Measurements from ENCODE around the gene ALG10B. TPM values are rescaled to one million over a fixed set of nuclear protein-coding genes. Genes with fewer than 3 reads are reported as not detected.
"Not testable (repeated sequence)": the region's sequence is repeated elsewhere in the genome, so short reads cannot be mapped to it uniquely, and the experiment has no call there.

The ALG10B gene
- total and polyA plus RNA-seq, 2 of the 8 experiments (the other 6 are each of a cell fraction or from before 2014, with no cell fraction given): 3.2 to 5.4 TPM

DNA sequence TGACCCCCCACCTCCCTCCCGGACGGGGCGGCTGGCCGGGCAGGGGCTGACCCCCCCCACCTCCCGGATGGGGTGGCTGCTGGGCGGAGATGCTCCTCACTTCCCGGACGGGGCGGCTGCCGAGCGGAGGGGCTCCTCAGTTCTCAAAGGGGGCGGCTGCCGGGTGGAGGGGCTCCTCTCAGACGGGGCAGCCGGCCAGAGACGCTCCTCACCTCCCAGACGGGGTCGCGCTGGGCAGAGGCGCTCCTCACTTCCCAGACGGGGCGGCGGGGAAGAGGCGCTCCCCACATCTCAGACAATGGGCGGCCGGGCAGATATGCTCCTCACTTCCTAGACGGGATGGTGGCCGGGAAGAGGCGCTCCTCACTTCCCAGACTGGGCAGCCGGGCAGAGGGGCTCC is 13.8 kb downstream of the ALG10B start:
- H2BK120ac ChIP-seq (replicated peaks; ENCODE audit: low read depth, low read length); DNase-seq (ENCODE audit: low read depth in 1 of 2, low spot score in 2 of 2); H2AK5ac ChIP-seq (ENCODE audit: low read depth, low read length); H3K9ac ChIP-seq (replicated peaks in 1 of 4; ENCODE audit: extremely low read depth in 1 of 4, low read depth in 3 of 4, low read length in 3 of 4); H4K5ac ChIP-seq (ENCODE audit: insufficient read length, low read depth, low read length); H3K23ac ChIP-seq (ENCODE audit: insufficient read length); POLR2A ChIA-PET (ENCODE audit: partially characterized antibody); H3K9me3 ChIP-seq (ENCODE audit: insufficient read depth in 2 of 2, low read depth in 1 of 2, low read length in 1 of 2); H3K14ac ChIP-seq (ENCODE audit: insufficient read length); FAIRE-seq; CTCF ChIA-PET (ENCODE audit: partially characterized antibody); H4K8ac ChIP-seq (ENCODE audit: extremely low read depth, insufficient read depth, low read length); H3K4me2 ChIP-seq (ENCODE audit: insufficient read depth in 1 of 2, low read depth in 2 of 2, low read length in 2 of 2); H2AFZ ChIP-seq (ENCODE audit: low read length); H3K27me3 ChIP-seq (replicated peaks in 1 of 4; ENCODE audit: control insufficient read depth in 3 of 4, extremely low read depth in 1 of 4, insufficient read depth in 3 of 4, low read length in 3 of 4); H2BK5ac ChIP-seq (ENCODE audit: low read depth, low read length); H2BK12ac ChIP-seq (ENCODE audit: low read depth, low read length); H3K18ac ChIP-seq (ENCODE audit: extremely low read depth, low read length); H3K36me3 ChIP-seq (ENCODE audit: control insufficient read depth in 2 of 4, insufficient read depth in 4 of 4, low read length in 3 of 4); H3K79me2 ChIP-seq (ENCODE audit: control insufficient read depth in 1 of 2, insufficient read depth in 2 of 2, low read length in 2 of 2); H4K91ac ChIP-seq (replicated peaks; ENCODE audit: insufficient read length, low read length); H2BK15ac ChIP-seq (ENCODE audit: low read length); H3K23me2 ChIP-seq (ENCODE audit: low read depth, low read length); H3K4ac ChIP-seq (replicated peaks; ENCODE audit: insufficient read length, low read depth, low read length); H3K79me1 ChIP-seq (ENCODE audit: low read depth, low read length); H3K56ac ChIP-seq (replicated peaks; ENCODE audit: insufficient read length, low read depth, low read length); H3K4me1 ChIP-seq (replicated peaks in 1 of 4; ENCODE audit: control insufficient read depth in 3 of 4, insufficient read depth in 4 of 4, low read length in 3 of 4); H3K27ac ChIP-seq (ENCODE audit: low read depth, low read length); H2BK20ac ChIP-seq (ENCODE audit: low read length); H3K4me3 ChIP-seq (ENCODE audit: extremely low read depth in 1 of 4, insufficient read depth in 2 of 4, low read depth in 3 of 4, low read length in 4 of 4); H4K20me1 ChIP-seq (replicated peaks in 1 of 2; ENCODE audit: control insufficient read depth in 1 of 2, insufficient read depth in 2 of 2, low read length in 2 of 2): not testable (repeated sequence)
- WGBS, 2 experiments (ENCODE audit: extremely low coverage in 1 of 2, insufficient coverage in 1 of 2, insufficient read length in 1 of 2, insufficient replicate concordance in 2 of 2, low coverage in 1 of 2, low lambda C conversion rate in 2 of 2, missing lambda C conversion rate in 1 of 2): 90% methylated on average over 11 of the region's 30 CpGs; no CpG with 5 or more reads in 1 of the 2 experiments
